IPS-20b (cell line): ENCODE measurements around the gene DSCAM.
"Not testable (repeated sequence)": the region's sequence is repeated elsewhere in the genome, so short reads cannot be mapped to it uniquely, and the experiment has no call there.

Experiments
- H3K27ac ChIP-seq: one replicate; pipeline ENCODE4 v1.5.1; 2013; ENCODE audit warnings: low read length
- H3K27me3 ChIP-seq: 2 replicates; pipeline ENCODE4 v1.6.1; 2013; ENCODE audit warnings: mild to moderate bottlenecking, low read length, inconsistent platforms; ENCODE audit not compliant: insufficient read depth
- H3K36me3 ChIP-seq: 2 replicates; pipeline ENCODE4 v1.6.1; 2013; ENCODE audit warnings: low read depth, mild to moderate bottlenecking, inconsistent platforms, low read length, moderate library complexity; ENCODE audit not compliant: insufficient read depth
- H3K4me1 ChIP-seq: 2 replicates; pipeline ENCODE4 v1.6.1; 2013; ENCODE audit warnings: mild to moderate bottlenecking, control low read depth, inconsistent platforms, low read length, moderate library complexity; ENCODE audit not compliant: insufficient read depth
- H3K4me3 ChIP-seq: 2 replicates; pipeline ENCODE4 v1.5.1; 2013; ENCODE audit warnings: mild to moderate bottlenecking, low read length, inconsistent platforms
- H3K9ac ChIP-seq: 2 replicates; pipeline ENCODE4 v1.6.1; 2013; ENCODE audit warnings: low read depth, mild to moderate bottlenecking, inconsistent platforms, low read length, moderate library complexity
- H3K9me3 ChIP-seq: 2 replicates; pipeline ENCODE4 v1.6.1; 2013; ENCODE audit warnings: mild to moderate bottlenecking, low read depth, low read length, inconsistent platforms; ENCODE audit not compliant: insufficient read depth

Gene DSCAM

GRCh38 chr21:40200946-40201345 lies 646.0 kb downstream of the DSCAM start:
- Histone ChIP-seq H3K4me3 (no peak overlapping the region), H3K4me1 (no peaks in the 10 kb centered on the region), H3K27ac (no peak overlapping the region), H3K9ac (no peak overlapping the region), H3K27me3 (no peaks in the 10 kb centered on the region), H3K36me3 (no peaks in the 10 kb centered on the region), H3K9me3 (no peaks in the 10 kb centered on the region)

DNA sequence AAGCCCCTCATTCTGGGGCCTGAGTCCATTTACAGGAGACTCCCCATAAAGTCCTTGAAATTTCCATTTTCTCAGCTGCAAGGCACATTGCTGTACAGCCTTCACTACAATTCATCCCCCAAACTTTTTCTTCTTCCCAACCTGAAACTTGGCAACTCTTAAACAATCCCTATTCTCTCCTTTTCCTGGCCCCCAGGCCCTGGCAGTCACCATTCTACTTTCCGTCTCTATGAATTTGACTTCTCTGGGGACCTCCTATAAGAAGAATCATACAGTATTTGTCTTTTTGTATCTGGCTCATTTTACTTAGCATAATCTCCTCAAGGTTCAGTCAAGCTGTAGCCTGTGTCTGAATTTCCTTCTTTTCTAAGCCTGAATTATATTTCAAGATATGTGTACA lies 646.8 kb downstream of the DSCAM start:
- H3K36me3 ChIP-seq, result no peaks in the 10 kb centered on the region
- H3K4me3 ChIP-seq, result no peak overlapping the region
- H3K27me3 ChIP-seq, result no peaks in the 10 kb centered on the region
- H3K9me3 ChIP-seq, result no peaks in the 10 kb centered on the region
- H3K4me1 ChIP-seq, result no peaks in the 10 kb centered on the region
- H3K27ac ChIP-seq, result no peak overlapping the region
- H3K9ac ChIP-seq, result no peak overlapping the region

DNA sequence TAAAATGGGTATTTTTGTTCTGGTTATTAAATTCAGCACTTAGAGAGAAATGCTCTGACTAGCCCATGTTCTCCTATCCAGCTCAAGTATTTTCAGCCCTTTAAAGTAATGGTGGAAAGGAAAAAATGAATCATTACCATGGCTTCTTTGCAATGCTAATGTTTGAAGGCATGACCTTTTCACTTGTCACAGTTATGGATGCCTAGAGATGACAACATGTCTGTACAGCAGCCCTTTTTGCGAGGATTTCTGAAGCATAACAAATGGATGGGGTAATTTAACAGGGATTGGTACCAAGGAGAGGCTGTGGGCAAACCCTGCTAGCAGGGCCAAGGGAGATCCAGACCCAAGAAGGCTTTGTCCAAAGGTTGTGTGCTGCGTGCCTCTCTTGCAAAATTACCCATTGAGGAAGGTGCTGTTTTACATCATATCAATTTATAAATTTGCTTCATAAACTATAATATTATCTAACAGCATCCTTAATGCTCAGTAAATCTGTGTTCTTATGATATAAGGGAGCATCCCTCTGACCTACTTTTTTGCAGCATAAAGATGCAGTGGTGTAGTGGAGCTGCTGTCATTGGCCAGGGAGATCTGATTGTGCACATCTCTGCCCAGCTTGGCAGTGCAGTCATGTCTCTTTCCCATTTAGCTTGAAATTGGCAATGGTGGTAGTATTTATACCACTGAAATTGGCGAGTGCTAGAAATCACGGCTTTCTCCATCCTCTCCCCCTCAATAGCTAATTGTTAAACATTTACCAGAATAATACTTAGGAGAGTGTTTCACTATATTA lies 652.6 kb downstream of the DSCAM start:
- Histone ChIP-seq H3K27me3 (no peaks in the 10 kb centered on the region), H3K9ac (no peak overlapping the region), H3K4me1 (no peaks in the 10 kb centered on the region), H3K36me3 (no peaks in the 10 kb centered on the region), H3K27ac (no peak overlapping the region), H3K4me3 (no peak overlapping the region), H3K9me3 (no peaks in the 10 kb centered on the region)

DNA sequence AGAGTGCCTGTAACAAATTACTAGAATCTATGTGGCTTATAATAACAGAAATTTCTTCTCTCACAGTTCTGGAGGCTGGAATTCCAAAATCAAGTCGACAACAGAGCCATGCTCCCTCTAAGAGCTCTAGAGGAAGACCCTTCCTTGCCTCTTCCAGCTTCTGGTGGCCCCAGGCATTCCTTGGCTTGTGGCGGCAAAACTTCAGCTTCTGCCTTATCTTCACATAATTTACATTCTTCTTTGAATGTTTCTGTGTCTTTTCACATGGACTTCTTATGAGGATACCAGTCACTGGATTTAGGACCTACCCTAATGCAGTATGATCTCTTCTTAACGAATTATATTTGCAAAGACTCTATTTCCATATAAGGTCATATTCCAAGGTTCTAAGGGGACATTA lies 655.3 kb downstream of the DSCAM start:
- H3K9me3 ChIP-seq, result no peaks in the 10 kb centered on the region

DNA sequence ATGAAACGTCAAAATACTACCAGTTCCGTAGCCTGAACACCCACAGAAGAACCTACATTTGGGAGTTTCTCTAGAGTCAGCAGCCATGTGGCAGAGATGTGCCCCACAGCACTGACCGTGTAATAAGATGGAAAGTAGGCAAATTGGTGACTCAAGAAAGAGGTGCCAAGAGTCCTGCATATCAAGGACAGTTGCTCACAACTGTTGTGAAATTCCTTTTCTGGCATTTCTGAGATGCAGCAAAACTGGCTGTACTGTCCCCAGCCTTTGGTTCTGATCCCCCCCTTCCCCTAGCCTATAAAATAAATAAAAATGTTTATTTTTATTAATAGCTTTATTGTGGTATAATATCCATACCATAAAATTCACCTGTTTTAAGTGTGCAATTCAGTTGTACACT lies 655.8 kb downstream of the DSCAM start:
- no peak overlapping the region for H3K4me3 ChIP-seq
- no peaks in the 10 kb centered on the region for H3K36me3 ChIP-seq
- no peak overlapping the region for H3K9ac ChIP-seq
- H3K27me3 ChIP-seq, result no peaks in the 10 kb centered on the region
- no peak overlapping the region for H3K27ac ChIP-seq
- no peaks in the 10 kb centered on the region for H3K9me3 ChIP-seq
- no peaks in the 10 kb centered on the region for H3K4me1 ChIP-seq

More for the DNA sequence above, 655.3 kb downstream of the DSCAM start:
- no peak overlapping the region for H3K27ac ChIP-seq
- H3K27me3 ChIP-seq, result no peaks in the 10 kb centered on the region
- H3K9ac ChIP-seq, result no peak overlapping the region
- H3K36me3 ChIP-seq, result no peaks in the 10 kb centered on the region
- H3K4me1 ChIP-seq, result no peaks in the 10 kb centered on the region
- no peak overlapping the region for H3K4me3 ChIP-seq

GRCh38 chr21:40187946-40188654 lies 658.9 kb downstream of the DSCAM start:
- Histone ChIP-seq H3K27me3 (no peaks in the 10 kb centered on the region), H3K36me3 (no peaks in the 10 kb centered on the region), H3K4me1 (no peaks in the 10 kb centered on the region), H3K4me3 (no peak overlapping the region), H3K27ac (no peak overlapping the region), H3K9me3 (no peaks in the 10 kb centered on the region; the same call in 1 of the 2 replicates), H3K9ac (no peak overlapping the region)

GRCh38 chr21:40187244-40187643 lies 659.7 kb downstream of the DSCAM start:
- Histone ChIP-seq H3K9me3 (peaks cover 2% of the 10 kb centered on the region; the same call in 1 of the 2 replicates), H3K4me3 (no peak overlapping the region), H3K4me1 (no peaks in the 10 kb centered on the region), H3K9ac (no peak overlapping the region), H3K27me3 (no peaks in the 10 kb centered on the region), H3K27ac (no peak overlapping the region), H3K36me3 (no peaks in the 10 kb centered on the region)

DNA sequence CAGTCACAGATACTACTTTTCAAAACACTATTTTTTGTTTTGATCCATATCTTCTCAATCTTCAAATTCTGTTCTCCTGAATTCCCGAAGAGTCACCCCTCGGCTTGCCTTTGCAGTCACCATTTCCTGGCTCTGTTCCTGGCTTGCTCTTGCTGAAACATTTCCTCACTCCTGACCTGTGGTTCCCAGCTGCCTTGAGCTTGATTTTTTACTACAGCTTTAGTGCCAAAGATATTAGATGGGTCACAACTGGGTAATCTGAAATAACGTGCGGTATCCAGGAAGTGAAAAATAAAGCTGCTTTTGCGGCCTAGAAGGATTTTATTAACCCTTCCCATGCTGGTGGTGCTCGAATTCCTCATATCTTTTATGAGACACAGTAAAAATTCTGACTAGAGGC lies 660.9 kb downstream of the DSCAM start:
- Histone ChIP-seq H3K36me3 (no peaks in the 10 kb centered on the region), H3K27ac (no peak overlapping the region), H3K27me3 (no peaks in the 10 kb centered on the region), H3K4me1 (no peaks in the 10 kb centered on the region), H3K9me3 (peaks cover 6% of the 10 kb centered on the region; the same call in 1 of the 2 replicates), H3K9ac (no peak overlapping the region), H3K4me3 (no peak overlapping the region)

- Histone ChIP-seq H3K36me3 (no peaks in the 10 kb centered on the region), H3K4me1 (no peaks in the 10 kb centered on the region), H3K9me3 (peaks cover 6% of the 10 kb centered on the region), H3K27me3 (no peaks in the 10 kb centered on the region), H3K4me3 (no peak overlapping the region), H3K9ac (no peak overlapping the region), H3K27ac (no peak overlapping the region)
These were observed 661.8 kb downstream of the DSCAM start for GRCh38 chr21:40185208-40185607.

DNA sequence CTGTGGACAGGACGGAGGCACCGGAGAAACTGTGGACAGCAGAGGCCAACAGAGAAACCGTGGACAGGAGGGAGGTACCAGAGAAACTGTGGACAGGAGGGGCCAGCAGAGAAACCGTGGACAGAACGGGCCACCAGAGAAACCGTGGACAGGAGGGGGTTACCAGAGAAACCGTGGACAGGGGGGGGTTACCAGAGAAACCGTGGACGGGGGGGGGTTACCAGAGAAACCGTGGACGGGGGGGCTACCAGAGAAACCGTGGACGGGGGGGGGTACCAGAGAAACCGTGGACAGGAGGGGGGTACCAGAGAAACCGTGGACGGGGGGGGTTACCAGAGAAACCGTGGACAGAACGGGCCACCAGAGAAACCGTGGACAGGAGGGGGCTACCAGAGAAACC lies 664.5 kb downstream of the DSCAM start:
- H3K4me3 ChIP-seq, H3K36me3 ChIP-seq, H3K27ac ChIP-seq, H3K27me3 ChIP-seq, H3K9me3 ChIP-seq, H3K4me1 ChIP-seq, H3K9ac ChIP-seq: not testable (repeated sequence)

DNA sequence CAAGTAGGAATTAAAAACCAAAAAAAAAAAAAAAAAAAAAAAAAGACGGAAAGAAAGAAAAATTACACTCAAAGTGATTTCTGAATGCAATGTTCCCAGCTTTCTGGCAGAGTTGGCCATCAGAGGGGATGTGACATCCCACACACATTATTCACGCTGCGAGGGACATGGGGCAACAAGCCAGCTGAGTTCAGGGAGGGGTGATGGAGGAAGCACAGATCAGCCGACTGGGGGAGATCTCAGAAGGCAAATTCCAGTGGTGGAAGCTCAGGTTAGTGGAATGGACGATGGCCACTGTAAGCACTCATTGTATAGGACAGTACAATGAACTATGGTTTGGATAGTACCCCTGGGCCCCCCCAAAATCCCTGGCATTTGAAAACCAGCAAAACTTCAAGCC lies 667.8 kb downstream of the DSCAM start:
- Histone ChIP-seq H3K9ac (no peak overlapping the region), H3K9me3 (peaks cover 6% of the 10 kb centered on the region), H3K36me3 (no peaks in the 10 kb centered on the region), H3K4me1 (peaks cover 7% of the 10 kb centered on the region), H3K4me3 (no peak overlapping the region), H3K27me3 (no peaks in the 10 kb centered on the region), H3K27ac (no peak overlapping the region)

DNA sequence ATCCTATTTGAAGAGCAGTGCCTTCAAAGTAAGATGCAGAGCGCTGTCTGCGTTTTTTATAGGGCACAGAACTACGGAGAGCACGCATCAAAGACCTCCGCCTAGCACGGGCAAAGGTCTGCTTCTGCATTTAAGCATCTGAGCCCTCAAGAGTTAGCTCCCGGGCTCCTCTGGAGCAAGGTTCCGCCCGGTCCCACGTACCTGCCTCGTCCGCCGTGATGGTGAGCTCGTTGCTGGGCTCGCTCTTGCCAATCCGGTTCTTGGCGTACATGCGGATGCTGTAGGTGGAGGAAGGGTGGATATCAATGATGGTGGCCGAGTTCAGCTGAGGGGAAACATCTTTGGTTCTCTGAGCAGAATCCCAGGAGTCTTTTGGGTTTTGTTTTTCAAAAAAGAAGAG lies 668.2 kb downstream of the DSCAM start:
- no peak overlapping the region for H3K27ac ChIP-seq
- H3K36me3 ChIP-seq, result no peaks in the 10 kb centered on the region
- no peaks in the 10 kb centered on the region for H3K27me3 ChIP-seq
- H3K9me3 ChIP-seq, result peaks cover 6% of the 10 kb centered on the region
- H3K9ac ChIP-seq, result no peak overlapping the region
- peaks cover 7% of the 10 kb centered on the region for H3K4me1 ChIP-seq
- no peak overlapping the region for H3K4me3 ChIP-seq
